NCI-H510A treated with DMSO at 0.1 percent for 48 hours (cell line): ENCODE data around the gene SPATS1.
"Not testable (repeated sequence)": the region's sequence is repeated elsewhere in the genome, so short reads cannot be mapped to it uniquely, and the experiment has no call there.

Experiments
- DNase-seq: peaks from one replicate; lab custom pipeline; 2025; lab: John Stamatoyannopoulos, UW

SPATS1 gene

GRCh38 chr6:44341095-44341890 lies 1.2 kb upstream of the SPATS1 start:
- no peak for DNase-seq

GRCh38 chr6:44342052-44342451 lies 398 bp upstream of the SPATS1 start:
- no peak for DNase-seq

GRCh38 chr6:44346818-44347217 lies 4.4 kb downstream of the SPATS1 start:
- not testable (repeated sequence) for DNase-seq

GRCh38 chr6:44349904-44350649 lies 7.6 kb downstream of the SPATS1 start:
- no peak for DNase-seq

- not testable (repeated sequence) for DNase-seq
These were observed 8.2 kb downstream of the SPATS1 start for GRCh38 chr6:44350650-44350994.

- DNase-seq, result no peak
These were observed 9.8 kb downstream of the SPATS1 start for GRCh38 chr6:44352259-44352658.

- DNase-seq, result no peak
These were observed 10.9 kb downstream of the SPATS1 start for GRCh38 chr6:44353336-44353735.

GRCh38 chr6:44355640-44356039 lies 13.2 kb downstream of the SPATS1 start:
- no peak for DNase-seq

GRCh38 chr6:44356487-44356886 lies 14.0 kb downstream of the SPATS1 start:
- no peak for DNase-seq

GRCh38 chr6:44359973-44360372 lies 17.5 kb downstream of the SPATS1 start:
- DNase-seq, result no peak

- DNase-seq, result no peak
These were observed 19.5 kb downstream of the SPATS1 start for GRCh38 chr6:44361947-44362346.

- DNase-seq, result no peak
These were observed 21.0 kb downstream of the SPATS1 start for GRCh38 chr6:44363377-44363926.

- no peak for DNase-seq
These were observed 24.3 kb downstream of the SPATS1 start for GRCh38 chr6:44366781-44367180.

GRCh38 chr6:44367681-44368080 lies 25.2 kb downstream of the SPATS1 start:
- no peak for DNase-seq

GRCh38 chr6:44373051-44373450 lies 30.6 kb downstream of the SPATS1 start:
- no peak for DNase-seq

- DNase-seq, result no peak
These were observed 31.3 kb downstream of the SPATS1 start for GRCh38 chr6:44373787-44374186.

GRCh38 chr6:44375071-44375470 lies 32.6 kb downstream of the SPATS1 start:
- DNase-seq, result no peak

GRCh38 chr6:44377484-44377883 lies 35.0 kb downstream of the SPATS1 start:
- DNase-seq, result no peak

GRCh38 chr6:44377971-44378370 lies 35.5 kb downstream of the SPATS1 start:
- no peak for DNase-seq

GRCh38 chr6:44381739-44382138 lies 39.3 kb downstream of the SPATS1 start:
- no peak for DNase-seq

GRCh38 chr6:44386364-44386928 lies 44.0 kb downstream of the SPATS1 start:
- peak; percentile 36 for DNase-seq

- DNase-seq, result no peak
These were observed 44.5 kb downstream of the SPATS1 start for GRCh38 chr6:44386929-44387345.
